GM23338 (cell line): Measurements from ENCODE around the gene SLC28A2. TPM values are rescaled to one million over a fixed set of nuclear protein-coding genes. Genes with fewer than 3 reads are reported as not detected.
A peak's percentile ranks its signal among the peaks of the same experiment; 100 is the strongest.

ENCODE experiments used
- ATAC-seq: fragments of 200-7000 bp; cut with Tn5 transposase; 3 replicates; pipeline ENCODE4 v1.9.1; 2020
- DNase-seq: peaks from one replicate; pipeline ENCODE4 v3.0.0-alpha.2; 2015; ENCODE audit warnings: low spot score
- H2AFZ ChIP-seq: fragments of 200-600 bp; sonication (generic); 2 replicates; pipeline ENCODE4 v1.8.0; 2016; ENCODE audit warnings: antibody characterized with exemption, mild to moderate bottlenecking, moderate library complexity
- H3F3A ChIP-seq: fragments of 200-600 bp; sonication (generic); replicated peaks from 2 replicates; pipeline ENCODE4 v1.8.0; 2017; ENCODE audit warnings: antibody characterized with exemption, mixed run types, low read depth
- H3K27ac ChIP-seq: fragments of 200-600 bp; sonication (generic); 2 replicates; pipeline ENCODE4 v1.6.1; 2016; ENCODE audit warnings: low read depth
- H3K27me3 ChIP-seq: fragments of 200-600 bp; sonication (generic); 2 replicates; pipeline ENCODE4 v1.8.0; 2016; ENCODE audit warnings: mild to moderate bottlenecking, mixed run types, moderate library complexity; ENCODE audit not compliant: insufficient read depth
- H3K36me3 ChIP-seq: fragments of 200-600 bp; sonication (generic); 2 replicates; pipeline ENCODE4 v1.8.0; 2016; ENCODE audit warnings: mild to moderate bottlenecking; ENCODE audit not compliant: insufficient read depth
- H3K4me1 ChIP-seq: fragments of 200-600 bp; sonication (generic); 2 replicates; pipeline ENCODE4 v1.8.0; 2016; ENCODE audit warnings: mild to moderate bottlenecking, moderate library complexity; ENCODE audit not compliant: insufficient read depth
- H3K4me2 ChIP-seq: fragments of 200-600 bp; sonication (generic); 2 replicates; pipeline ENCODE4 v1.7.1; 2017; ENCODE audit warnings: mixed run types
- H3K4me3 ChIP-seq: fragments of 200-600 bp; sonication (generic); 2 replicates; pipeline ENCODE4 v1.6.1; 2016; ENCODE audit warnings: mixed run types
- H3K79me2 ChIP-seq: fragments of 200-600 bp; sonication (generic); replicated peaks from 2 replicates; pipeline ENCODE4 v1.8.0; 2017; ENCODE audit warnings: mild to moderate bottlenecking; ENCODE audit not compliant: insufficient read depth
- H3K9me2 ChIP-seq: fragments of 200-600 bp; sonication (generic); 2 replicates; pipeline ENCODE4 v1.8.0; 2017; ENCODE audit not compliant: insufficient read depth
- H4K20me1 ChIP-seq: fragments of 200-600 bp; sonication (generic); replicated peaks from 2 replicates; pipeline ENCODE4 v1.8.0; 2017; ENCODE audit warnings: mild to moderate bottlenecking; ENCODE audit not compliant: insufficient read depth
- H3K27ac Mint-ChIP-seq: 2 replicates; pipeline ENCODE4 v1.8.0; 2020; ENCODE audit warnings: inconsistent platforms, mild to moderate bottlenecking, moderate library complexity, mixed read lengths
- H3K27me3 Mint-ChIP-seq: 3 replicates; pipeline ENCODE4 v1.8.0; 2022; ENCODE audit warnings: low read depth, mild to moderate bottlenecking, moderate library complexity, mixed read lengths, inconsistent platforms; ENCODE audit not compliant: insufficient read depth, poor library complexity
- H3K36me3 Mint-ChIP-seq: 3 replicates; pipeline ENCODE4 v1.8.0; 2021; ENCODE audit warnings: low read depth, mild to moderate bottlenecking, inconsistent platforms, moderate library complexity, mixed read lengths
- H3K4me1 Mint-ChIP-seq: 3 replicates; pipeline ENCODE4 v1.8.0; 2020; ENCODE audit warnings: mild to moderate bottlenecking, inconsistent platforms, mixed read lengths
- H3K4me3 Mint-ChIP-seq: 3 replicates; pipeline ENCODE4 v1.8.0; 2021; ENCODE audit warnings: moderate library complexity, mild to moderate bottlenecking, inconsistent platforms, mixed read lengths
- H3K9me3 Mint-ChIP-seq: 3 replicates; pipeline ENCODE4 v1.8.0; 2020; ENCODE audit warnings: moderate library complexity, mild to moderate bottlenecking, inconsistent platforms, mixed read lengths
- CREB1 ChIP-seq: fragments of 250-450 bp; sonication (Bioruptor Pico); IDR thresholded peaks from 2 replicates; pipeline ENCODE4 v1.5.0; 2020; ENCODE audit warnings: low read depth, mild to moderate bottlenecking, moderate library complexity
- POLR2AphosphoS5 ChIP-seq: IDR thresholded peaks from 2 replicates; pipeline ENCODE4 v1.6.1; 2016; ENCODE audit warnings: antibody characterized with exemption, low read depth
- ZNF114 ChIP-seq: fragments of 250-450 bp; sonication (Bioruptor Pico); IDR thresholded peaks from 2 replicates; pipeline ENCODE4 v1.5.0; 2020; ENCODE audit warnings: mild to moderate bottlenecking, moderate library complexity
- ZNF331 ChIP-seq: fragments of 250-450 bp; sonication (Bioruptor Pico); IDR thresholded peaks from 2 replicates; pipeline ENCODE4 v1.5.0; 2020; ENCODE audit warnings: low read depth, mild to moderate bottlenecking, moderate library complexity
- polyA plus RNA-seq: library from polyadenylated mRNA; unstranded; fragments of >200 nt; fragmentation: Nextera tagmentation; extraction: Ambion mirVana; gene quantifications from 2 replicates; pipeline ENCODE4 v1.2.1, GENCODE V29; 2016
- total RNA-seq: library from RNA; depleted of rRNA; stranded (reverse); fragments of >200 nt; shearing (Covaris generic); gene quantifications from 2 replicates; pipeline ENCODE4 v1.2.3, GENCODE V29; 2014
- TF ChIP-seq, protein P1 (sequence below): fragments of 250-450 bp; sonication (Bioruptor Pico); IDR thresholded peaks from 2 replicates; pipeline ENCODE4 v1.5.0; 2020; ENCODE audit warnings: mild to moderate bottlenecking, moderate library complexity
- TF ChIP-seq, protein P2 (sequence below), 2 experiments: fragments of 200-600 bp in 1 of 2; sonication (generic) in 1 of 2; conservative IDR thresholded peaks; 2 replicates each; pipeline versions ENCODE4 v1.5.1 to v1.6.1; 2016 to 2017; ENCODE audit warnings: antibody characterized with exemption in 2 of 2, low read depth in 2 of 2, mild to moderate bottlenecking in 2 of 2, moderate library complexity in 1 of 2

The SLC28A2 gene
- total and polyA plus RNA-seq, 2 experiments from 2014 or later: 0.18 TPM; not detected in 1

DNA sequence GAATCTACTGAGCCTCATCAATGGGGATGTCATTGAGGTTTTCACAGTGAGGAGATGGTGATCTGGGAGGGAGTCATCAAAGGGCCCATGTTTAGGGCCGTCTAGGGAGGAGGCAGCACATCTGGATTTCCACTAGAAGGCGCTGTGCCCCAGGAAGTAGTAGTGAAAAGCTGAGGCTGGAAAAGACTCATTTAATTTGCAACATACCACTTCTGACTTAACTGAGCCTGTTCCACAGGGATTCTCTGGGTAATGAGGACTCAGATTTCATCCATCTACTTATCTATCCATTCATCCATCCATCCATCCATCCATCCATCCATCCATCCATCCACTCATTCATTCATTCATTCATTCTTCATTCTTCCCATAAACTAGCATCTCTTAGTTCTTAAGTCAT, 46.8 kb upstream of the SLC28A2 start:
- no peaks in the 10 kb centered on the region for H3K9me3 Mint-ChIP-seq
- ATAC-seq: peak; percentile 59
- H3K27ac ChIP-seq: no peak overlapping the region
- H3K27me3 Mint-ChIP-seq: peaks cover 2% of the 10 kb centered on the region
- H3K9me2 ChIP-seq: no peaks in the 10 kb centered on the region
- no peak overlapping the region for H3K4me2 ChIP-seq
- no peak overlapping the region for H3K4me3 ChIP-seq
- TF ChIP-seq POLR2AphosphoS5: no peak
- TF ChIP-seq ZNF331: no peak
- no peak for TF ChIP-seq CREB1 (CRISPR knock-in tag)
- TF ChIP-seq, protein P1, sequence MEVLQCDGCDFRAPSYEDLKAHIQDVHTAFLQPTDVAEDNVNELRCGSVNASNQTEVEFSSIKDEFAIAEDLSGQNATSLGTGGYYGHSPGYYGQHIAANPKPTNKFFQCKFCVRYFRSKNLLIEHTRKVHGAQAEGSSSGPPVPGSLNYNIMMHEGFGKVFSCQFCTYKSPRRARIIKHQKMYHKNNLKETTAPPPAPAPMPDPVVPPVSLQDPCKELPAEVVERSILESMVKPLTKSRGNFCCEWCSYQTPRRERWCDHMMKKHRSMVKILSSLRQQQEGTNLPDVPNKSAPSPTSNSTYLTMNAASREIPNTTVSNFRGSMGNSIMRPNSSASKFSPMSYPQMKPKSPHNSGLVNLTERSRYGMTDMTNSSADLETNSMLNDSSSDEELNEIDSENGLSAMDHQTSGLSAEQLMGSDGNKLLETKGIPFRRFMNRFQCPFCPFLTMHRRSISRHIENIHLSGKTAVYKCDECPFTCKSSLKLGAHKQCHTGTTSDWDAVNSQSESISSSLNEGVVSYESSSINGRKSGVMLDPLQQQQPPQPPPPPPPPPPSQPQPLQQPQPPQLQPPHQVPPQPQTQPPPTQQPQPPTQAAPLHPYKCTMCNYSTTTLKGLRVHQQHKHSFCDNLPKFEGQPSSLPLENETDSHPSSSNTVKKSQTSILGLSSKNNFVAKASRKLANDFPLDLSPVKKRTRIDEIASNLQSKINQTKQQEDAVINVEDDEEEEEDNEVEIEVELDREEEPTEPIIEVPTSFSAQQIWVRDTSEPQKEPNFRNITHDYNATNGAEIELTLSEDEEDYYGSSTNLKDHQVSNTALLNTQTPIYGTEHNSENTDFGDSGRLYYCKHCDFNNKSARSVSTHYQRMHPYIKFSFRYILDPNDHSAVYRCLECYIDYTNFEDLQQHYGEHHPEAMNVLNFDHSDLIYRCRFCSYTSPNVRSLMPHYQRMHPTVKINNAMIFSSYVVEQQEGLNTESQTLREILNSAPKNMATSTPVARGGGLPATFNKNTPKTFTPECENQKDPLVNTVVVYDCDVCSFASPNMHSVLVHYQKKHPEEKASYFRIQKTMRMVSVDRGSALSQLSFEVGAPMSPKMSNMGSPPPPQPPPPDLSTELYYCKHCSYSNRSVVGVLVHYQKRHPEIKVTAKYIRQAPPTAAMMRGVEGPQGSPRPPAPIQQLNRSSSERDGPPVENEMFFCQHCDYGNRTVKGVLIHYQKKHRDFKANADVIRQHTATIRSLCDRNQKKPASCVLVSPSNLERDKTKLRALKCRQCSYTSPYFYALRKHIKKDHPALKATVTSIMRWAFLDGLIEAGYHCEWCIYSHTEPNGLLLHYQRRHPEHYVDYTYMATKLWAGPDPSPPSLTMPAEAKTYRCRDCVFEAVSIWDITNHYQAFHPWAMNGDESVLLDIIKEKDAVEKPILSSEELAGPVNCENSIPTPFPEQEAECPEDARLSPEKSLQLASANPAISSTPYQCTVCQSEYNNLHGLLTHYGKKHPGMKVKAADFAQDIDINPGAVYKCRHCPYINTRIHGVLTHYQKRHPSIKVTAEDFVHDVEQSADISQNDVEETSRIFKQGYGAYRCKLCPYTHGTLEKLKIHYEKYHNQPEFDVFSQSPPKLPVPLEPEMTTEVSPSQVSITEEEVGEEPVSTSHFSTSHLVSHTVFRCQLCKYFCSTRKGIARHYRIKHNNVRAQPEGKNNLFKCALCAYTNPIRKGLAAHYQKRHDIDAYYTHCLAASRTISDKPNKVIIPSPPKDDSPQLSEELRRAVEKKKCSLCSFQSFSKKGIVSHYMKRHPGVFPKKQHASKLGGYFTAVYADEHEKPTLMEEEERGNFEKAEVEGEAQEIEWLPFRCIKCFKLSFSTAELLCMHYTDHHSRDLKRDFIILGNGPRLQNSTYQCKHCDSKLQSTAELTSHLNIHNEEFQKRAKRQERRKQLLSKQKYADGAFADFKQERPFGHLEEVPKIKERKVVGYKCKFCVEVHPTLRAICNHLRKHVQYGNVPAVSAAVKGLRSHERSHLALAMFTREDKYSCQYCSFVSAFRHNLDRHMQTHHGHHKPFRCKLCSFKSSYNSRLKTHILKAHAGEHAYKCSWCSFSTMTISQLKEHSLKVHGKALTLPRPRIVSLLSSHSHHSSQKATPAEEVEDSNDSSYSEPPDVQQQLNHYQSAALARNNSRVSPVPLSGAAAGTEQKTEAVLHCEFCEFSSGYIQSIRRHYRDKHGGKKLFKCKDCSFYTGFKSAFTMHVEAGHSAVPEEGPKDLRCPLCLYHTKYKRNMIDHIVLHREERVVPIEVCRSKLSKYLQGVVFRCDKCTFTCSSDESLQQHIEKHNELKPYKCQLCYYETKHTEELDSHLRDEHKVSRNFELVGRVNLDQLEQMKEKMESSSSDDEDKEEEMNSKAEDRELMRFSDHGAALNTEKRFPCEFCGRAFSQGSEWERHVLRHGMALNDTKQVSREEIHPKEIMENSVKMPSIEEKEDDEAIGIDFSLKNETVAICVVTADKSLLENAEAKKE: no peak
- no peak for TF ChIP-seq ZNF114 (CRISPR knock-in tag)
- TF ChIP-seq, protein P2, sequence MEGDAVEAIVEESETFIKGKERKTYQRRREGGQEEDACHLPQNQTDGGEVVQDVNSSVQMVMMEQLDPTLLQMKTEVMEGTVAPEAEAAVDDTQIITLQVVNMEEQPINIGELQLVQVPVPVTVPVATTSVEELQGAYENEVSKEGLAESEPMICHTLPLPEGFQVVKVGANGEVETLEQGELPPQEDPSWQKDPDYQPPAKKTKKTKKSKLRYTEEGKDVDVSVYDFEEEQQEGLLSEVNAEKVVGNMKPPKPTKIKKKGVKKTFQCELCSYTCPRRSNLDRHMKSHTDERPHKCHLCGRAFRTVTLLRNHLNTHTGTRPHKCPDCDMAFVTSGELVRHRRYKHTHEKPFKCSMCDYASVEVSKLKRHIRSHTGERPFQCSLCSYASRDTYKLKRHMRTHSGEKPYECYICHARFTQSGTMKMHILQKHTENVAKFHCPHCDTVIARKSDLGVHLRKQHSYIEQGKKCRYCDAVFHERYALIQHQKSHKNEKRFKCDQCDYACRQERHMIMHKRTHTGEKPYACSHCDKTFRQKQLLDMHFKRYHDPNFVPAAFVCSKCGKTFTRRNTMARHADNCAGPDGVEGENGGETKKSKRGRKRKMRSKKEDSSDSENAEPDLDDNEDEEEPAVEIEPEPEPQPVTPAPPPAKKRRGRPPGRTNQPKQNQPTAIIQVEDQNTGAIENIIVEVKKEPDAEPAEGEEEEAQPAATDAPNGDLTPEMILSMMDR (conservative IDR thresholded peaks at IDR 0.05; ENCODE audit: low read depth in 2 of 2): peak; percentile 93 to 95
- no peak overlapping the region for H3K27ac Mint-ChIP-seq
- H3K4me3 Mint-ChIP-seq: no peak overlapping the region; the same call in 2 of the 3 replicates
- H3K4me1 ChIP-seq: no peaks in the 10 kb centered on the region
- peak; percentile 90 for DNase-seq
- H3K36me3 Mint-ChIP-seq: no peaks in the 10 kb centered on the region
- H4K20me1 ChIP-seq: no peaks in the 10 kb centered on the region
- no peaks in the 10 kb centered on the region for H3F3A ChIP-seq
- no peak overlapping the region for H2AFZ ChIP-seq
- 0 out of 2 replicates have a peak, but pooled peaks cover 3% of the 10 kb centered on the region for H3K27me3 ChIP-seq
- H3K36me3 ChIP-seq: no peaks in the 10 kb centered on the region
- H3K79me2 ChIP-seq: no peaks in the 10 kb centered on the region
- H3K4me1 Mint-ChIP-seq: peaks cover 2% of the 10 kb centered on the region; the same call in 2 of the 3 replicates
